Loucy (cell line): ENCODE data around the gene SYNGAP1.

Experiments used
- CTCF ChIP-seq: fragments of 200-600 bp; sonication (generic); conservative IDR thresholded peaks from 2 replicates; pipeline ENCODE4 v1.5.1; 2014; ENCODE audit warnings: mild to moderate bottlenecking, antibody characterized with exemption, low read length
- EZH2phosphoT487 ChIP-seq: fragments of 200-600 bp; IDR thresholded peaks from 2 replicates; pipeline ENCODE4 v1.6.1; 2018; ENCODE audit warnings: antibody characterized with exemption, mild to moderate bottlenecking, moderate library complexity, borderline replicate concordance

- TF ChIP-seq CTCF (no peak), EZH2phosphoT487 (no peak)
Measured at GRCh38 chr6:33453393-33454008, 33.6 kb downstream of the SYNGAP1 start.
